GM10847 (cell line): ENCODE measurements around the gene HSPA1B.

Source experiments
- POLR2A ChIP-seq: IDR thresholded peaks from 2 replicates; pipeline ENCODE4 v1.6.1; 2011; ENCODE audit not compliant: insufficient read length; ENCODE audit errors: extremely low read depth

Gene HSPA1B

DNA sequence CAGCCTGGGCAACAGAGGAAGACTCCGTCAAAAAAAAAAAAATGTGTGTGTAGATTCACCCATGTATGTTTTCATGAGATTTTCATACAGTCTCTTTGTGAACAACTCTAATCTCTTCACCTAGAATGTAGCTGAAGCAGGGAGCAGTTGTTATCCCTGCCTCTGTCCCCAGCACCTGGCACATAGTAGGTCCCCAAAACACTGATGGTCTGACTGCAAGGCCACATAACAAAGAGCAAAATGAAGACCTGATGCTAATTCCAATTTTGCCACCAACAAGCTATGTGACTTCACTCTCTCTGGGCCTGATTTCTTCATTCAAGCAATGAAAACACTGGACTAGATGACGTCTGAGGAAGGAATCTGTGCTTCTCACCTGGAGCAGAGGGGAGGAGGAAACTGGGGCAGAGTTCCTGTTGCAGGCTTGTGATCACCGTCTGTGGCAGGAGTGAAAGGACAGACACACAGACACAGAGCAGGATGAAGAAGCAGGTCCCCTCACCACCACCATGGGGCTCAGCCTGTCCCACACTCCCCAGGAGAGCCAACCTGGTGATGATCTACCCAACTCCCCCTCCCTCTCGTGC, 46.6 kb downstream of the HSPA1B start:
- TF ChIP-seq POLR2A: no peak

- no peak for TF ChIP-seq POLR2A
Measured at GRCh38 chr6:31874836-31875572, 47.5 kb downstream of the HSPA1B start.

GRCh38 chr6:31875877-31876276, 48.3 kb downstream of the HSPA1B start:
- TF ChIP-seq POLR2A: no peak

DNA sequence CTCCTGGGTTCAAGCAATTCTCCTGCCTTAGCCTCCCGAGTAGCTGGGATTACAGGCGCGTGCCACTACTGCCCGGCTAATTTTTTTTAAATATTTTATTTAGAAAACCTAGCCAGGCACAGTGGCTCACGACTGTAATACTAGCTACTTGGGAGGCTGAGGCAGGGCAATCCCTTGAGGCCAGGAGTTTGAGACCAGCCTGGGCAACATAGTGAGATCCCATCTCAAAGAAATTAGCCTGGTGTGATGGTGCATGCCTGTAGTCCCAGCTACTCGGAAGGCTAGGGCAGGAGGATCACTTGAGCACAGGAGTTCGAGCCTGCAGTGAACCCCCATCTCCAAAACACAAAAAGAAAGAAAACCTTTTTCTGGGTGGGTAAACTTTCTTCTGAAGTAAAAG, 48.8 kb downstream of the HSPA1B start:
- TF ChIP-seq POLR2A: no peak

DNA sequence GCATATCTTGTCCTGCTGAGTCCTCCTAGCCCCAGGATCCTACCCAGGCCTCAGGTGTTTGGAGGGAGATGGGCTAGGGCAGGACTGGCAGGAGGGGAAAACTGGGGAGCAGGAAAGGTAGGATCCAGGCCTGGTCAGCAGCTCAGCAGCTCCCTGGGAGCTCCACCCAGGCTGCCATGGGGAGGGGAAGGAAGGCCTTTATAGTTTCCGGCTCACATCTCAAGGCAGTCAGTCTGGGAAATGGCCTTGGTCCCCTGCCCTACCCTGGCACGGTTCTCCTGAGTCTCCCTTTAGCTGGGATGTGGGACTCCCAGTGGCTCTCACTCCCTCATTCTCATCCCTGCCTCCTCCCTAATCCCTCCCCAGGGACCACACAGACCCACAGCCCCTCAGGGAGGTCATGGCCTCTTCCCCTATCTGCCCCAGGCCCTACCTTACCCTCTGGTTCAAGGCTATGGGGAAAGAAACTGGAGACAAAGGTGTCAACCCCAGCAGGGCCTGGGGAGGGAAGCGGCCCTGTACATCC, 49.6 kb downstream of the HSPA1B start:
- no peak for TF ChIP-seq POLR2A

GRCh38 chr6:31877651-31878161, 50.2 kb downstream of the HSPA1B start:
- no peak for TF ChIP-seq POLR2A

GRCh38 chr6:31878222-31878621, 50.7 kb downstream of the HSPA1B start:
- no peak for TF ChIP-seq POLR2A

DNA sequence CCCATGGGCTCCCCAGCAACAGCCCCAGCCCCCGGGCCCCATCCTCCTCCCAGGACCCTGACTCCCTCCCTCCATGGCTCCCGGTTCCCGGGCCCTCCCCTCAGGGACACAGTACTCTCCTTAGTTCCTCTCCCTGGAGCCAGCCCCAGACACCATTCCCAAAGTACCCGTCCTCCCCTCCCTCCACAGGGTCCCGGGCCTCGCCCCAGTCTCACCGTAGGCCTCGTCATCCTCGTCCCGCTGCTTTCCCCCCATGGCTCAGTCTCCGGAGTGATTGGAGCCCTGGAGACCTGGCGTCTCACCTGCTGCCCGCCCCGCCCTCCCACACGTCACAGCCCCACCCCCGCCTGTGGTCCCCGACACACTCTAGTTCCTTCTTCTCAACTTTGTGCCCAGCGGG, 51.2 kb downstream of the HSPA1B start, which contains the start of gene SLC44A4:
TSS of gene SLC44A4 (minus strand) at position 272 of the 400 bp plus-strand sequence. CDS start at position 255, 17 bp downstream.
- TF ChIP-seq POLR2A: no peak

DNA sequence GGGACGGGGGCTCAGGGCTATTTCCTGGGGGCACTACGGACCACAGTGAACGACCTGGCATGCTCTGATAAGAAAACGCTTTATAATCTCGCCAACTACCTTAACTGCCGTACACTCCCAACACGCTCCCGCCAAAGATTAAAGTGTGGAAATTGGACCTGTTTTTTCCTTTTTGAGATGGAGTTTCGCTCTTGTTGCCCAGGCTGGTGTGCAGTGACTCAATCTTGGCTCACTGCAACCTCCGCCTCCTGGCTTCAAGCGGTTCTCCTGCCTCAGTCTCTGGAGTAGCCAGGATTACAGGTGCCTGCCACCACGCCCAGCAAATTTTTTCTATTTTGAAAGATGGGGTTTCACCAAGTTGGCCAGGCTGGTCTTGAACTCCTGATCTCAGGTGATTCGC, 51.6 kb downstream of the HSPA1B start:
- no peak for TF ChIP-seq POLR2A
